ENCODE results near the gene SNAP47. TPM values are rescaled to one million over a fixed set of nuclear protein-coding genes. Genes with fewer than 3 reads are reported as not detected.

The SNAP47 gene
- total RNA-seq, 1 experiment from 2014 or later = 59.8 TPM

GRCh38 chr1:227759341-227760300 is 24.4 kb downstream of the SNAP47 start:
- no peaks in the 10 kb centered on the region for H3K27me3 ChIP-seq
- peak; percentile 98 for DNase-seq
- peaks cover 74% of the 10 kb centered on the region for H3K36me3 ChIP-seq
- no peak overlapping the region for H3K4me3 ChIP-seq
- no peaks in the 10 kb centered on the region for H3K9me3 ChIP-seq

- no peak for DNase-seq
- no peak overlapping the region for H3K4me3 ChIP-seq
- H3K27me3 ChIP-seq = no peaks in the 10 kb centered on the region
- H3K36me3 ChIP-seq = peaks cover 75% of the 10 kb centered on the region
- H3K9me3 ChIP-seq = no peaks in the 10 kb centered on the region
These were observed 25.1 kb downstream of the SNAP47 start for GRCh38 chr1:227760377-227760776.

- no peak for DNase-seq
- peaks cover 81% of the 10 kb centered on the region for H3K36me3 ChIP-seq
- no peaks in the 10 kb centered on the region for H3K27me3 ChIP-seq
- H3K4me3 ChIP-seq = no peak overlapping the region
- H3K9me3 ChIP-seq = no peaks in the 10 kb centered on the region
These were observed 26.5 kb downstream of the SNAP47 start for GRCh38 chr1:227761621-227762230.

- Histone ChIP-seq H3K9me3 (no peaks in the 10 kb centered on the region), H3K4me3 (no peak overlapping the region), H3K27me3 (no peaks in the 10 kb centered on the region), H3K36me3 (peaks cover 82% of the 10 kb centered on the region)
- peak; percentile 95 for DNase-seq
These were observed 27.1 kb downstream of the SNAP47 start for GRCh38 chr1:227762231-227762911.

- H3K36me3 ChIP-seq = peaks cover 82% of the 10 kb centered on the region
- H3K27me3 ChIP-seq = no peaks in the 10 kb centered on the region
- H3K9me3 ChIP-seq = no peaks in the 10 kb centered on the region
- H3K4me3 ChIP-seq = no peak overlapping the region
- no peak for DNase-seq
These were observed 28.2 kb downstream of the SNAP47 start for GRCh38 chr1:227763246-227764018.

GRCh38 chr1:227764019-227764391 is 28.8 kb downstream of the SNAP47 start:
- Histone ChIP-seq H3K36me3 (peaks cover 82% of the 10 kb centered on the region), H3K4me3 (no peak overlapping the region)
- DNase-seq = peak; percentile 60

GRCh38 chr1:227765261-227766014 is 30.2 kb downstream of the SNAP47 start:
- peaks cover 76% of the 10 kb centered on the region for H3K36me3 ChIP-seq
- no peaks in the 10 kb centered on the region for H3K27me3 ChIP-seq
- no peaks in the 10 kb centered on the region for H3K9me3 ChIP-seq
- DNase-seq = no peak
- no peak overlapping the region for H3K4me3 ChIP-seq

More at GRCh38 chr1:227764019-227764391, 28.8 kb downstream of the SNAP47 start:
- Histone ChIP-seq H3K27me3 (no peaks in the 10 kb centered on the region), H3K9me3 (no peaks in the 10 kb centered on the region)

- peaks cover 72% of the 10 kb centered on the region for H3K36me3 ChIP-seq
- H3K27me3 ChIP-seq = no peaks in the 10 kb centered on the region
- DNase-seq = peak; percentile 45
- H3K9me3 ChIP-seq = no peaks in the 10 kb centered on the region
- H3K4me3 ChIP-seq = no peak overlapping the region
These were observed 30.9 kb downstream of the SNAP47 start for GRCh38 chr1:227766015-227766634.

- no peak for DNase-seq
- Histone ChIP-seq H3K9me3 (no peaks in the 10 kb centered on the region), H3K36me3 (peaks cover 67% of the 10 kb centered on the region), H3K27me3 (no peaks in the 10 kb centered on the region), H3K4me3 (no peak overlapping the region)
These were observed 31.5 kb downstream of the SNAP47 start for GRCh38 chr1:227766653-227767277.

- no peak for DNase-seq
- peaks cover 61% of the 10 kb centered on the region for H3K36me3 ChIP-seq
- H3K4me3 ChIP-seq = no peak overlapping the region
- H3K27me3 ChIP-seq = no peaks in the 10 kb centered on the region
- no peaks in the 10 kb centered on the region for H3K9me3 ChIP-seq
These were observed 32.3 kb downstream of the SNAP47 start for GRCh38 chr1:227767401-227768124.

GRCh38 chr1:227768125-227768439 is 32.8 kb downstream of the SNAP47 start:
- Histone ChIP-seq H3K9me3 (no peaks in the 10 kb centered on the region), H3K36me3 (peaks cover 56% of the 10 kb centered on the region), H3K4me3 (no peak overlapping the region), H3K27me3 (no peaks in the 10 kb centered on the region)
- DNase-seq = no peak

GRCh38 chr1:227768640-227769039 is 33.4 kb downstream of the SNAP47 start:
- Histone ChIP-seq H3K36me3 (peaks cover 50% of the 10 kb centered on the region), H3K9me3 (no peaks in the 10 kb centered on the region)
- no peak for DNase-seq

GRCh38 chr1:227769047-227769935 is 34.1 kb downstream of the SNAP47 start:
- no peak for DNase-seq
- H3K36me3 ChIP-seq = peaks cover 45% of the 10 kb centered on the region
- no peaks in the 10 kb centered on the region for H3K27me3 ChIP-seq
- H3K9me3 ChIP-seq = no peaks in the 10 kb centered on the region
- H3K4me3 ChIP-seq = no peak overlapping the region

More at GRCh38 chr1:227768640-227769039, 33.4 kb downstream of the SNAP47 start:
- Histone ChIP-seq H3K4me3 (no peak overlapping the region), H3K27me3 (no peaks in the 10 kb centered on the region)

Data from MG63 (cell line).